ENCODE results near the gene TMEM51.
A peak's percentile ranks its signal among the peaks of the same experiment; 100 is the strongest.

Gene TMEM51

GRCh38 chr1:15154480-15155036 is 1.0 kb downstream of the TMEM51 start:
- Mint-ChIP-seq H3K36me3 (no peaks in the 10 kb centered on the region), H3K4me1 (peaks cover 12% of the 10 kb centered on the region), H3K27ac (no peak overlapping the region), H3K27me3 (peaks cover 16% of the 10 kb centered on the region), H3K9me3 (no peaks in the 10 kb centered on the region), H3K4me3 (peak overlapping the region; percentile 63)
- no peak for ATAC-seq (ENCODE audit: low read depth)
- no peak for DNase-seq (ENCODE audit: low spot score in 2 of 2)

- Mint-ChIP-seq H3K27me3 (peaks cover 14% of the 10 kb centered on the region), H3K27ac (no peak overlapping the region), H3K36me3 (no peaks in the 10 kb centered on the region), H3K4me3 (no peak overlapping the region), H3K4me1 (peaks cover 12% of the 10 kb centered on the region), H3K9me3 (no peaks in the 10 kb centered on the region)
- no peak for ATAC-seq (ENCODE audit: low read depth)
- DNase-seq (ENCODE audit: low spot score in 2 of 2): no peak
These were observed 1.6 kb downstream of the TMEM51 start for GRCh38 chr1:15155191-15155590.

- H3K27ac Mint-ChIP-seq: no peak overlapping the region
- DNase-seq (ENCODE audit: low spot score in 2 of 2): no peak
- peaks cover 12% of the 10 kb centered on the region for H3K4me1 Mint-ChIP-seq
- no peaks in the 10 kb centered on the region for H3K36me3 Mint-ChIP-seq
- H3K27me3 Mint-ChIP-seq: peaks cover 13% of the 10 kb centered on the region
- no peaks in the 10 kb centered on the region for H3K9me3 Mint-ChIP-seq
- ATAC-seq (ENCODE audit: low read depth): no peak
- H3K4me3 Mint-ChIP-seq: no peak overlapping the region
These were observed 2.6 kb downstream of the TMEM51 start for GRCh38 chr1:15155888-15156741.

- H3K27ac Mint-ChIP-seq: no peak overlapping the region
- peaks cover 12% of the 10 kb centered on the region for H3K4me1 Mint-ChIP-seq
- peaks cover 16% of the 10 kb centered on the region for H3K27me3 Mint-ChIP-seq
- no peak overlapping the region for H3K4me3 Mint-ChIP-seq
- ATAC-seq (ENCODE audit: low read depth) (no peak), DNase-seq (ENCODE audit: low spot score in 2 of 2) (no peak)
- H3K36me3 Mint-ChIP-seq: no peaks in the 10 kb centered on the region
- no peaks in the 10 kb centered on the region for H3K9me3 Mint-ChIP-seq
These were observed 3.3 kb downstream of the TMEM51 start for GRCh38 chr1:15156807-15157380.

- H3K36me3 Mint-ChIP-seq: no peaks in the 10 kb centered on the region
- peaks cover 14% of the 10 kb centered on the region for H3K4me1 Mint-ChIP-seq
- H3K9me3 Mint-ChIP-seq: no peaks in the 10 kb centered on the region
- no peak overlapping the region for H3K27ac Mint-ChIP-seq
- ATAC-seq (ENCODE audit: low read depth): no peak
- no peak for DNase-seq (ENCODE audit: low spot score in 2 of 2)
- H3K27me3 Mint-ChIP-seq: peaks cover 19% of the 10 kb centered on the region
- no peak overlapping the region for H3K4me3 Mint-ChIP-seq
These were observed 4.2 kb downstream of the TMEM51 start for GRCh38 chr1:15157524-15158399.

GRCh38 chr1:15158506-15159165 is 5.1 kb downstream of the TMEM51 start:
- H3K27me3 Mint-ChIP-seq: peaks cover 18% of the 10 kb centered on the region
- ATAC-seq (ENCODE audit: low read depth) (no peak), DNase-seq (ENCODE audit: low spot score in 2 of 2) (no peak)
- H3K9me3 Mint-ChIP-seq: no peaks in the 10 kb centered on the region
- no peaks in the 10 kb centered on the region for H3K36me3 Mint-ChIP-seq
- no peak overlapping the region for H3K4me3 Mint-ChIP-seq
- no peak overlapping the region for H3K27ac Mint-ChIP-seq
- H3K4me1 Mint-ChIP-seq: peaks cover 14% of the 10 kb centered on the region

- Mint-ChIP-seq H3K27me3 (peaks cover 17% of the 10 kb centered on the region), H3K36me3 (no peaks in the 10 kb centered on the region), H3K4me1 (peaks cover 14% of the 10 kb centered on the region), H3K9me3 (no peaks in the 10 kb centered on the region), H3K4me3 (no peak overlapping the region), H3K27ac (no peak overlapping the region)
- ATAC-seq (ENCODE audit: low read depth): no peak
- no peak for DNase-seq (ENCODE audit: low spot score in 2 of 2)
These were observed 5.6 kb downstream of the TMEM51 start for GRCh38 chr1:15159166-15159555.

GRCh38 chr1:15160626-15161025 is 7.1 kb downstream of the TMEM51 start:
- Mint-ChIP-seq H3K27ac (no peak overlapping the region), H3K4me1 (peaks cover 6% of the 10 kb centered on the region), H3K36me3 (no peaks in the 10 kb centered on the region), H3K9me3 (no peaks in the 10 kb centered on the region), H3K27me3 (peaks cover 11% of the 10 kb centered on the region), H3K4me3 (no peak overlapping the region)
- DNase-seq (ENCODE audit: low spot score in 2 of 2) (no peak), ATAC-seq (ENCODE audit: low read depth) (no peak)

GRCh38 chr1:15167386-15167785 is 13.8 kb downstream of the TMEM51 start:
- ATAC-seq (ENCODE audit: low read depth) (no peak), DNase-seq (ENCODE audit: low spot score in 2 of 2) (no peak)
- Mint-ChIP-seq H3K27ac (no peak overlapping the region), H3K4me3 (no peak overlapping the region), H3K9me3 (no peaks in the 10 kb centered on the region), H3K36me3 (no peaks in the 10 kb centered on the region), H3K4me1 (peaks cover 3% of the 10 kb centered on the region), H3K27me3 (peaks cover 17% of the 10 kb centered on the region)

GRCh38 chr1:15168479-15168878 is 14.9 kb downstream of the TMEM51 start:
- Mint-ChIP-seq H3K4me3 (no peak overlapping the region), H3K27me3 (peaks cover 17% of the 10 kb centered on the region), H3K9me3 (no peaks in the 10 kb centered on the region), H3K4me1 (no peaks in the 10 kb centered on the region), H3K27ac (no peak overlapping the region), H3K36me3 (no peaks in the 10 kb centered on the region)
- no peak for ATAC-seq (ENCODE audit: low read depth)
- DNase-seq (ENCODE audit: low spot score in 2 of 2): no peak

GRCh38 chr1:15170071-15170470 is 16.5 kb downstream of the TMEM51 start:
- no peak overlapping the region for H3K4me3 Mint-ChIP-seq
- H3K9me3 Mint-ChIP-seq: no peaks in the 10 kb centered on the region
- H3K27me3 Mint-ChIP-seq: peaks cover 20% of the 10 kb centered on the region
- H3K27ac Mint-ChIP-seq: no peak overlapping the region
- H3K4me1 Mint-ChIP-seq: no peaks in the 10 kb centered on the region
- DNase-seq (ENCODE audit: low spot score in 2 of 2): no peak
- no peaks in the 10 kb centered on the region for H3K36me3 Mint-ChIP-seq
- ATAC-seq (ENCODE audit: low read depth): no peak

- no peaks in the 10 kb centered on the region for H3K9me3 Mint-ChIP-seq
- peaks cover 23% of the 10 kb centered on the region for H3K27me3 Mint-ChIP-seq
- DNase-seq (ENCODE audit: low spot score in 2 of 2) (no peak), ATAC-seq (ENCODE audit: low read depth) (no peak)
- H3K36me3 Mint-ChIP-seq: no peaks in the 10 kb centered on the region
- H3K4me3 Mint-ChIP-seq: no peak overlapping the region
- no peaks in the 10 kb centered on the region for H3K4me1 Mint-ChIP-seq
- no peak overlapping the region for H3K27ac Mint-ChIP-seq
These were observed 17.8 kb downstream of the TMEM51 start for GRCh38 chr1:15171271-15171908.
